ENCODE measurements around the gene PTPRN2.
"Not testable (repeated sequence)": the region's sequence is repeated elsewhere in the genome, so short reads cannot be mapped to it uniquely, and the experiment has no call there.

PTPRN2 gene

GRCh38 chr7:158508802-158509385, 78.7 kb downstream of the PTPRN2 start:
- no peak for DNase-seq

GRCh38 chr7:158508321-158508720, 79.3 kb downstream of the PTPRN2 start:
- peak; percentile 13 for DNase-seq

GRCh38 chr7:158507917-158508316, 79.7 kb downstream of the PTPRN2 start:
- no peak for DNase-seq

- DNase-seq: not testable (repeated sequence)
These were observed 80.4 kb downstream of the PTPRN2 start for GRCh38 chr7:158507175-158507574.

- DNase-seq: no peak
These were observed 81.0 kb downstream of the PTPRN2 start for GRCh38 chr7:158506626-158507025.

GRCh38 chr7:158505683-158506082, 81.9 kb downstream of the PTPRN2 start:
- no peak for DNase-seq

GRCh38 chr7:158502068-158502750, 85.4 kb downstream of the PTPRN2 start:
- no peak for DNase-seq

- no peak for DNase-seq
These were observed 86.1 kb downstream of the PTPRN2 start for GRCh38 chr7:158501393-158502067.

- DNase-seq: no peak
These were observed 87.0 kb downstream of the PTPRN2 start for GRCh38 chr7:158500651-158501052.

GRCh38 chr7:158499082-158499455, 88.6 kb downstream of the PTPRN2 start:
- no peak for DNase-seq

GRCh38 chr7:158498443-158499081, 89.1 kb downstream of the PTPRN2 start:
- no peak for DNase-seq

- no peak for DNase-seq
These were observed 90.0 kb downstream of the PTPRN2 start for GRCh38 chr7:158497627-158498026.

GRCh38 chr7:158495786-158496185, 91.8 kb downstream of the PTPRN2 start:
- no peak for DNase-seq

GRCh38 chr7:158495216-158495615, 92.4 kb downstream of the PTPRN2 start:
- no peak for DNase-seq

GRCh38 chr7:158494643-158495042, 93.0 kb downstream of the PTPRN2 start:
- DNase-seq: no peak

- no peak for DNase-seq
These were observed 93.4 kb downstream of the PTPRN2 start for GRCh38 chr7:158494162-158494586.

GRCh38 chr7:158492367-158492764, 95.3 kb downstream of the PTPRN2 start:
- no peak for DNase-seq

GRCh38 chr7:158491094-158491493, 96.5 kb downstream of the PTPRN2 start:
- no peak for DNase-seq

GRCh38 chr7:158490171-158490782, 97.3 kb downstream of the PTPRN2 start:
- DNase-seq: no peak

GRCh38 chr7:158489462-158490155, 98.0 kb downstream of the PTPRN2 start:
- DNase-seq: no peak

- no peak for DNase-seq
These were observed 99.2 kb downstream of the PTPRN2 start for GRCh38 chr7:158488181-158488971.

GRCh38 chr7:158487631-158488151, 99.9 kb downstream of the PTPRN2 start:
- DNase-seq: no peak
